ENCODE results near the gene FHOD1. TPM values are rescaled to one million over a fixed set of nuclear protein-coding genes. Genes with fewer than 3 reads are reported as not detected.

The FHOD1 gene
- total RNA-seq, 2 donors from 2014 or later, result 28.5 to 31.7 TPM

- no peak overlapping the region for H3K27ac ChIP-seq
- H3K27me3 ChIP-seq (replicated peaks; ENCODE audit: insufficient read depth), result no peaks in the 10 kb centered on the region
- no peak for TF ChIP-seq CTCF (IDR thresholded peaks at IDR 0.05)
- peaks cover 39% of the 10 kb centered on the region for H3K36me3 ChIP-seq
- peaks cover 11 to 21% of the 10 kb centered on the region in 2 donors for H3K4me1 ChIP-seq (ENCODE audit: control insufficient read depth in 1 of 2, low read depth in 2 of 2)
- no peaks in the 10 kb centered on the region for H3K9me3 ChIP-seq
- DNase-seq (ENCODE audit: low spot score) (no peak), ATAC-seq (ENCODE audit: insufficient number of reproducible peaks, low FRiP score, low read depth) (no peak)
- H3K4me3 ChIP-seq, result no peak overlapping the region
These were observed 9.6 kb downstream of the FHOD1 start for GRCh38 chr16:67237396-67238277.

GRCh38 chr16:67236563-67237395 lies 10.5 kb downstream of the FHOD1 start:
- no peak overlapping the region for H3K27ac ChIP-seq
- TF ChIP-seq CTCF (IDR thresholded peaks at IDR 0.05), result no peak
- peaks cover 41% of the 10 kb centered on the region for H3K36me3 ChIP-seq
- no peaks in the 10 kb centered on the region for H3K9me3 ChIP-seq
- no peaks in the 10 kb centered on the region for H3K27me3 ChIP-seq (replicated peaks; ENCODE audit: insufficient read depth)
- ATAC-seq (ENCODE audit: insufficient number of reproducible peaks, low FRiP score, low read depth) (no peak), DNase-seq (ENCODE audit: low spot score) (no peak)
- no peak overlapping the region for H3K4me3 ChIP-seq
- H3K4me1 ChIP-seq (ENCODE audit: control insufficient read depth in 1 of 2, low read depth in 2 of 2), result peaks cover 11 to 19% of the 10 kb centered on the region in 2 donors

GRCh38 chr16:67235816-67236562 lies 11.3 kb downstream of the FHOD1 start:
- peaks cover 48% of the 10 kb centered on the region for H3K36me3 ChIP-seq
- H3K9me3 ChIP-seq, result no peaks in the 10 kb centered on the region
- no peak overlapping the region for H3K27ac ChIP-seq
- ATAC-seq (ENCODE audit: insufficient number of reproducible peaks, low FRiP score, low read depth) (no peak), DNase-seq (ENCODE audit: low spot score) (no peak)
- no peak for TF ChIP-seq CTCF (IDR thresholded peaks at IDR 0.05)
- H3K27me3 ChIP-seq (replicated peaks; ENCODE audit: insufficient read depth), result no peaks in the 10 kb centered on the region
- peaks cover 4 to 11% of the 10 kb centered on the region in 2 donors for H3K4me1 ChIP-seq (ENCODE audit: control insufficient read depth in 1 of 2, low read depth in 2 of 2)
- no peak overlapping the region for H3K4me3 ChIP-seq

GRCh38 chr16:67234180-67234597 lies 13.1 kb downstream of the FHOD1 start:
- H3K4me3 ChIP-seq, result no peak overlapping the region
- peaks cover 66% of the 10 kb centered on the region for H3K36me3 ChIP-seq
- H3K4me1 ChIP-seq (ENCODE audit: control insufficient read depth in 1 of 2, low read depth in 2 of 2), result no peaks in the 10 kb centered on the region
- no peaks in the 10 kb centered on the region for H3K27me3 ChIP-seq (replicated peaks; ENCODE audit: insufficient read depth)
- no peaks in the 10 kb centered on the region for H3K9me3 ChIP-seq
- no peak for ATAC-seq (ENCODE audit: insufficient number of reproducible peaks, low FRiP score, low read depth)
- no peak for DNase-seq (ENCODE audit: low spot score)
- H3K27ac ChIP-seq, result no peak overlapping the region
- no peak for TF ChIP-seq CTCF (IDR thresholded peaks at IDR 0.05)
